Ishikawa (cell line): ENCODE results near the gene NR1I3.
A peak's percentile ranks its signal among the peaks of the same experiment; 100 is the strongest.

Experiments used
- CEBPB ChIP-seq: IDR thresholded peaks from 2 replicates; pipeline ENCODE4 v1.6.1; 2012
- CREB1 ChIP-seq: IDR thresholded peaks from 2 replicates; pipeline ENCODE4 v1.6.1; 2012; ENCODE audit warnings: low read depth
- EGR1 ChIP-seq: IDR thresholded peaks from 2 replicates; pipeline ENCODE4 v1.6.1; 2012
- EP300 ChIP-seq: IDR thresholded peaks from 2 replicates; pipeline ENCODE4 v1.6.1; 2012; ENCODE audit warnings: borderline replicate concordance
- FOXM1 ChIP-seq: IDR thresholded peaks from 2 replicates; pipeline ENCODE4 v1.6.1; 2012; ENCODE audit warnings: low read depth, borderline replicate concordance
- NFIC ChIP-seq: IDR thresholded peaks from 2 replicates; pipeline ENCODE4 v1.6.1; 2012
- RAD21 ChIP-seq: IDR thresholded peaks from 2 replicates; pipeline ENCODE4 v1.6.1; 2012; ENCODE audit warnings: low read depth
- REST ChIP-seq: IDR thresholded peaks from 2 replicates; pipeline ENCODE4 v1.6.1; 2012; ENCODE audit warnings: low read depth, mild to moderate bottlenecking
- TAF1 ChIP-seq: IDR thresholded peaks from 2 replicates; pipeline ENCODE4 v1.6.1; 2012; ENCODE audit warnings: low read depth, mild to moderate bottlenecking
- TCF12 ChIP-seq: IDR thresholded peaks from 2 replicates; pipeline ENCODE4 v1.6.1; 2012; ENCODE audit warnings: low read depth
- TEAD4 ChIP-seq: IDR thresholded peaks from 2 replicates; pipeline ENCODE4 v1.6.1; 2012
- YY1 ChIP-seq: IDR thresholded peaks from 2 replicates; pipeline ENCODE4 v1.6.1; 2012; ENCODE audit warnings: low read depth
- ZBTB7A ChIP-seq: IDR thresholded peaks from 2 replicates; pipeline ENCODE4 v1.6.1; 2012; ENCODE audit warnings: low read depth
- TF ChIP-seq, protein P1 (sequence below): IDR thresholded peaks from 2 replicates; pipeline ENCODE4 v1.6.1; 2012
- TF ChIP-seq, protein P2 (sequence below): IDR thresholded peaks from 2 replicates; pipeline ENCODE4 v1.6.1; 2012

The NR1I3 gene

DNA sequence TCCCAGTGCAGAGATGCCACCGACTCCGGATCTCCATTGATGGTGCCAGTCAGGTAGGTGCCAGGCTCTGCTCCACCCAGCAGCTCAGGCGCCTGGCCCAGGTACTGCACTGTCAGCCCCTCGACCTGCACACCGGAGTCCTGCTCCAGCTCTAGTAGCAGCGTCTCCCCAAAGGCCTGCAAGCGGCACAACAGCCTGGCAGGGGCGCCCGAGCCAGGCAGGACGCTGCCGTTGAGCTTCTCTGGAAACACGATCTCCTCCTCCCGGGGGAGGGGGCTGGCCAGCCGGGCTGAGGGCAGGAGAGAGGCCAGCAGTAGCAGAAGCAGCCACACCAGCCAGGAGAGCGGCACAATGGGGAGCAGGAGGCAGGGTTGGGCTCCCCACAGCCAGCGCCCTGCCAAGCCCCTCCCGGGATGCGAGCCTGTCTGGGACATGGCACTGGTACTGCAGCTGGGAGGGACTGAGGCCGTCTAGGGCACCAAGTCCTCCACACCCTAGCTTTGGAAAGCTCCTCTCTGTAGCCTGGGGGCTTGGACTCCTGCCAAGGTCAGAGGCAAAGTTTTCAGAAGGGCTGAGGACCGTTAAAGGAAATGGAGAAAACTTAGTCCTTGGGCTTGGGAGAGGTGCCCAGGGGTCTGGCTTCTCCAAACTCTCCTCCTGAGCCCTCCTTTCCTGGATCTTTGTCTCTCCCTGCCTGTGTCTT is 39.7 kb downstream of the NR1I3 start:
- TF ChIP-seq, protein P1, sequence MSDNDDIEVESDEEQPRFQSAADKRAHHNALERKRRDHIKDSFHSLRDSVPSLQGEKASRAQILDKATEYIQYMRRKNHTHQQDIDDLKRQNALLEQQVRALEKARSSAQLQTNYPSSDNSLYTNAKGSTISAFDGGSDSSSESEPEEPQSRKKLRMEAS: no peak
- TF ChIP-seq TEAD4 (no peak), YY1 (no peak), NFIC (peak; percentile 58; the same call in 1 of the 2 replicates), ZBTB7A (no peak), EGR1 (no peak)

DNA sequence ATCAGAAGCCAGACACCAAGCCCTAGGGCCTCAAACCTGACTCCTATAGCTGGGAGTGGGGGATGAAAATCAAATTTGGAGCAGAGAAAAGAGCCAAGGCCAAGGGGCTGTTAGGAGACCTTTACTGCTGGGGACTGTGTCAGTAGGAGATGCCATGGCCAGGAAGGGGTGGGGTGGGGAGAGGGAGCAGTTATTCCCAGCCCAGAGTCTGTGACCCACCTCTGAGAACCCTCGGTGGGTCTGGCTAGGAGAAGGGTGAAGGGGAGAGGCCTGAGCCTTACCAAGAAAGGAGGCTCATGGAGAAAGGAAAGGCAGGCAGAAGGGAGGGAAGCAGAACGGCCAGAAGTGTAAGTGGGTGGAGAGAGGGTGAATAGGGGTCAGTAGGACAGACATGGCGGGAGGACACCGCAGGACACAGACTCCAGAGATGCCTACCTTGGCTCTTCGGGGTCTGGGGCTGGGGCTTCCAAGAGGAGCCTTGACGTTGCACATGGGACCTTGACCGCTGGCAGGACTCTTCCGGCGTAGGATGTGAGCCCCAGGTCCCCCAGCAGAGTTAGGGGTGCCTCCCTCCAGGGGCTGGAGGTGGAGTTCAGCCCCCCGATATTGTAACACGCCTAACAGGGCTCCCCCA is 40.3 kb downstream of the NR1I3 start:
- TF ChIP-seq EP300 (no peak), REST (no peak), TEAD4 (no peak), EGR1 (no peak), FOXM1 (no peak), YY1 (no peak), NFIC (no peak), RAD21 (no peak), CEBPB (no peak), CREB1 (no peak), TAF1 (no peak)
- TF ChIP-seq, protein P1: no peak
- TF ChIP-seq, protein P2, sequence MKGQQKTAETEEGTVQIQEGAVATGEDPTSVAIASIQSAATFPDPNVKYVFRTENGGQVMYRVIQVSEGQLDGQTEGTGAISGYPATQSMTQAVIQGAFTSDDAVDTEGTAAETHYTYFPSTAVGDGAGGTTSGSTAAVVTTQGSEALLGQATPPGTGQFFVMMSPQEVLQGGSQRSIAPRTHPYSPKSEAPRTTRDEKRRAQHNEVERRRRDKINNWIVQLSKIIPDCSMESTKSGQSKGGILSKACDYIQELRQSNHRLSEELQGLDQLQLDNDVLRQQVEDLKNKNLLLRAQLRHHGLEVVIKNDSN: no peak

- TF ChIP-seq TCF12: no peak
Observed at GRCh38 chr1:161196521-161197451, 41.2 kb downstream of the NR1I3 start.

DNA sequence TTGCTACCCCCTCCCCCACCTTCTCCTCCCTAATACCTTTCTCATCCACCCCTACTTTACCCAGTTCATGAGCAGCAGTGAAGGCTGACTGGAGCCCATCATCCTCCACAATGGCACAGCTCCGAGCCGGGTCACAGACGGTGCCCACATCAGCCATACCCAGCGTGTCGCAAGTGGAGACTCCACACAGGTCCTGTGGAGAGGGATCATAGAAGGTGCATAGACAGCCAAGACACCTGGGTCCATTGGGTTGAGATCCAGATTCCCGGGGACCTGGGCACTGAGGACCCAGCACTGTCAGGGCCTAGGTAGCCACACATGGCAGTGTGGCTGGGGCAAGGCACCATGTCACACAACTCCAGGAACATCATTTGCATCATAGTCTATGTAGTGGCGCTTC is 41.9 kb downstream of the NR1I3 start:
- TF ChIP-seq ZBTB7A (no peak), REST (no peak), NFIC (no peak), EGR1 (no peak), YY1 (no peak), CREB1 (no peak), TCF12 (no peak), FOXM1 (no peak), TAF1 (no peak), CEBPB (no peak), EP300 (no peak)
- TF ChIP-seq, protein P2: no peak
- TF ChIP-seq, protein P1: no peak

DNA sequence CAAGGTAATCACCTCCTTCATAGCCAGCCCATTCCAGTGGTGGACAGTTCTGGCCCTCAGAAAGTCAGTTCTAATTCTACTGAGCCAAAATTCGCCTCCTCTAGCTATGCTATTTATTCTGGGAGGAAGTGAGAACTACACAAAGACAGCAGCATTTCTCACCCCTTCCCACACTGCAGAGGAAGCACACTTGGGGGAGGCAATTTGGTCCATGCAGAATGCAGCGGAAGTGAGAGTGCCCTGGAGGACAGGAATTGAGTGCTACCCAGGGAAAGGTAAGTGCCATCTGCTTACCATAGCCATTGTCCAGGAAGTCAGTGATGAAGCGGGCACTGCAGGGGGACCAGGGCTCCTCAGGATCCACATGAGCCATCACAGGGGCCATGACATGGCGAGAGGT is 42.8 kb downstream of the NR1I3 start:
- TF ChIP-seq CEBPB (no peak), TAF1 (no peak), EGR1 (no peak), REST (no peak), CREB1 (no peak), FOXM1 (no peak), TEAD4 (no peak), TCF12 (no peak), YY1 (no peak), EP300 (no peak), NFIC (no peak), RAD21 (no peak), ZBTB7A (no peak)
- TF ChIP-seq, protein P2: no peak
- TF ChIP-seq, protein P1: no peak
